K562 (cell line): ENCODE measurements around the gene SELPLG. TPM values are rescaled to one million over a fixed set of nuclear protein-coding genes. Genes with fewer than 3 reads are reported as not detected.
A peak's percentile ranks its signal among the peaks of the same experiment; 100 is the strongest.

Experiments
- CHD4 ChIP-seq: fragments of 200-600 bp; sonication (generic); IDR thresholded peaks from 3 replicates; pipeline ENCODE4 v1.6.1; 2012; ENCODE audit warnings: low read depth, mild to moderate bottlenecking, mixed read lengths, low read length, inconsistent platforms; ENCODE audit not compliant: insufficient read depth, insufficient replicate concordance, poor library complexity, severe bottlenecking
- CTBP1 ChIP-seq: fragments of 450-650 bp; IDR thresholded peaks from 2 replicates; pipeline ENCODE4 v1.6.1; 2016; ENCODE audit warnings: borderline replicate concordance
- CTCF ChIP-seq, 3 experiments: IDR thresholded peaks in 2 of 3; conservative IDR thresholded peaks in 1 of 3; 2 replicates each; pipeline ENCODE4 v1.5.1; 2011 to 2012; ENCODE audit warnings: low read length in 3 of 3, mild to moderate bottlenecking in 3 of 3, control low read depth in 2 of 3, improper control_type of control experiment in 1 of 3, inconsistent platforms in 1 of 3, low read depth in 1 of 3, mixed read lengths in 1 of 3, moderate library complexity in 1 of 3; ENCODE audit not compliant: insufficient read depth in 2 of 3
- HNRNPL ChIP-seq: fragments of 200-400 bp; formaldehyde crosslinking; IDR thresholded peaks from 2 replicates; pipeline ENCODE4 v1.6.1; 2017; ENCODE audit warnings: low read depth, mild to moderate bottlenecking, low read length
- PHF20 ChIP-seq: fragments of 450-650 bp; IDR thresholded peaks from 2 replicates; pipeline ENCODE4 v1.6.1; 2018; ENCODE audit not compliant: partially characterized antibody
- SMARCA5 ChIP-seq: fragments of 450-650 bp; IDR thresholded peaks from 2 replicates; pipeline ENCODE4 v1.6.1; 2016
- ZBTB1 ChIP-seq: sonication (generic); formaldehyde crosslinking; IDR thresholded peaks from 2 replicates; pipeline ENCODE4 v1.8.1; 2023; ENCODE audit warnings: missing genetic modification reagents, low read depth, mild to moderate bottlenecking, borderline replicate concordance
- ZMIZ1 ChIP-seq, 2 experiments: fragments of 150-350 bp in 1 of 2; IDR thresholded peaks; 2 replicates each; pipeline ENCODE4 v1.6.1; 2012 to 2016; ENCODE audit warnings: low read depth in 2 of 2, low read length in 2 of 2, mild to moderate bottlenecking in 1 of 2, moderate library complexity in 1 of 2
- ZNF311 ChIP-seq: fragments of 250-450 bp; sonication (Bioruptor Pico); IDR thresholded peaks from 2 replicates; pipeline ENCODE4 v1.4.0; 2020; ENCODE audit warnings: mild to moderate bottlenecking, moderate library complexity
- ZNF695 ChIP-seq: fragments of 450-650 bp; formaldehyde crosslinking; IDR thresholded peaks from 2 replicates; pipeline ENCODE4 v1.4.0; 2020; ENCODE audit warnings: mild to moderate bottlenecking, moderate library complexity
- polyA plus RNA-seq, 8 experiments: library from polyadenylated mRNA; depleted of rRNA in 4 of 8; stranded (reverse) in 5 of 8; unstranded in 3 of 8; fragments of >200 nt; fragmentation: Nextera tagmentation in 2 of 8; fragmentation: Illumina TruSeq in 1 of 8; extraction: Ambion mirVana in 2 of 8; extraction: Trizol in 1 of 8; gene quantifications; 2 replicates each; pipeline versions ENCODE4 v1.2.1 to v1.2.3, GENCODE V29; 2011 to 2014; ENCODE audit warnings: inconsistent platforms in 1 of 8, missing spikeins in 1 of 8
- total RNA-seq, 7 experiments: library from RNA; depleted of rRNA in 6 of 7; stranded (reverse); fragments of >200 nt in 6 of 7; fragmentation: Illumina TruSeq in 2 of 7; extraction: Trizol in 2 of 7; gene quantifications; 2 replicates each; pipeline versions ENCODE4 v1.2.1 to v1.2.3, GENCODE V29; 2011 to 2021; ENCODE audit warnings: low replicate concordance in 1 of 7

The SELPLG gene
- total and polyA plus RNA-seq, 9 of the 15 experiments (the other 6 are each of a cell fraction or from before 2014, with no cell fraction given), result 0.22 to 10.2 (median 1.7) TPM

GRCh38 chr12:108611884-108612415, 21.7 kb downstream of the SELPLG start (continued):
- TF ChIP-seq CTCF (IDR thresholded peaks at IDR 0.05 in 2 of 3, conservative IDR thresholded peaks at IDR 0.05 in 1 of 3; ENCODE audit: insufficient read depth in 2 of 3, low read depth in 1 of 3, low read length in 3 of 3) (peak; percentile 53 to 80 (median 61); a peak in 5 of 6 replicates), ZNF311 (CRISPR knock-in tag) (no peak), HNRNPL (no peak), SMARCA5 (0 out of 2 replicates have a peak, but pooled peaks have one; percentile 21), ZNF695 (CRISPR knock-in tag) (no peak), ZMIZ1 (IDR thresholded peaks at IDR 0.05; ENCODE audit: low read depth in 2 of 2, low read length in 2 of 2) (no peak), ZBTB1 (CRISPR knock-in tag) (no peak), PHF20 (peak; percentile 31), CTBP1 (no peak), CHD4 (no peak)
